NT2/D1 (cell line): ENCODE data around the gene UBXN6.

Source experiments
- DNase-seq: peaks from one replicate; pipeline ENCODE4 v3.0.0-alpha.2; 2011; ENCODE audit warnings: low read depth, low spot score
- H3K27me3 ChIP-seq: 2 replicates; pipeline ENCODE4 v1.6.0; 2011; ENCODE audit warnings: mild to moderate bottlenecking; ENCODE audit not compliant: insufficient read length, insufficient read depth
- H3K36me3 ChIP-seq: 2 replicates; pipeline ENCODE4 v1.6.1; 2011; ENCODE audit warnings: mild to moderate bottlenecking, low read length, mixed read lengths; ENCODE audit not compliant: insufficient read depth, insufficient read length
- H3K4me1 ChIP-seq: 2 replicates; pipeline ENCODE4 v1.5.1; 2011; ENCODE audit not compliant: insufficient read depth, insufficient read length
- H3K4me3 ChIP-seq: 2 replicates; pipeline ENCODE4 v1.5.1; 2011; ENCODE audit warnings: low read depth; ENCODE audit not compliant: insufficient read length
- H3K9ac ChIP-seq: 2 replicates; pipeline ENCODE4 v1.6.0; 2011; ENCODE audit warnings: low read depth; ENCODE audit not compliant: insufficient read length
- H3K9me3 ChIP-seq: 2 replicates; pipeline ENCODE4 v1.5.1; 2011; ENCODE audit warnings: mild to moderate bottlenecking, low read length; ENCODE audit not compliant: insufficient read depth
- SUZ12 ChIP-seq: IDR thresholded peaks from 2 replicates; pipeline ENCODE4 v1.6.1; 2011; ENCODE audit not compliant: insufficient read length, insufficient read depth; ENCODE audit errors: extremely low read depth
- YY1 ChIP-seq: IDR thresholded peaks from 2 replicates; pipeline ENCODE4 v1.6.1; 2011; ENCODE audit not compliant: insufficient read length, insufficient read depth
- ZNF274 ChIP-seq: IDR thresholded peaks from 2 replicates; pipeline ENCODE4 v1.6.1; 2011; ENCODE audit warnings: mild to moderate bottlenecking, low read depth, low read length

UBXN6 gene

DNA sequence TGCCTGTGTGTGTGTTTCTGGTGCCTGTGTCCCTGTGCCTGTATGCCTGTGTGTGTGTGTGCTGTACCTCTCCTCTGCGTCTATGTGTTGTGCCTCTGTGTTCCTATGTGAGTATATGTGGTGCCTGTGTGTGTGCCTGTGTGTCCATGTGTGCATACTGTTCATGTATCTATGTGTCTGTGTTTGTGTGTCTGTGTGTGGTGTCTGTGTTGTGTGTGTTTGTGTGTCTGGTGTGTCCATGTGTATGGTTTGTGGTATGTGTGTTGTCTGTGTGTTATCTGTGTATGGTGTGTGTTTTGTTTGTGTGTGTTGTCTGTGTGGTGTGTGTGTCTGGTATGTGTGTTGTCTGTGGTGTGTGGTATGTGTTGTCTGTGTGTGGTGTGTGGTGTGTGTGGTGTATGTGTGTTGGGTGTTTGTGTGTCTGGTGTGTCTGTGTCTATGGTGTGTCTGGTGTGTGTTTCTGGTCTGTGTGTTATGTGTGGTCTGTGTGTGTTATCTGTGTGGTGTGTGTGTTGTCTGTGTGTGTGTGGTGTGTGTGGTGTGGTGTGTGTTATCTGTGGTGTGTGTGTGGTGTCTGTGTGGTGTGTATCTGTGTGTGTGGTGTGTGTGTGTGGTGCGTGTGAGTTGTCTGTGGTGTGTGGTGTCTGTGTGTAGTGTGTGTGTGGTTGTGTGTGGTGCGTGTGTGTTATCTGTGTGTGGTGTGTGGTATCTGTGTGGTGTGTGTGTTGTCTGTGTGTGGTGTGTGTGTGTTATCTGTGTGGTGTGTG lies 34.9 kb upstream of the UBXN6 start:
- no peak for DNase-seq
- H3K4me3 ChIP-seq = no peak overlapping the region
- TF ChIP-seq SUZ12 = no peak
- TF ChIP-seq ZNF274 = no peak
- no peak for TF ChIP-seq YY1
- peaks cover 9% of the 10 kb centered on the region for H3K4me1 ChIP-seq
- H3K9ac ChIP-seq = no peak overlapping the region
- H3K27me3 ChIP-seq = no peaks in the 10 kb centered on the region
- no peaks in the 10 kb centered on the region for H3K9me3 ChIP-seq
- H3K36me3 ChIP-seq = peaks cover 88% of the 10 kb centered on the region

DNA sequence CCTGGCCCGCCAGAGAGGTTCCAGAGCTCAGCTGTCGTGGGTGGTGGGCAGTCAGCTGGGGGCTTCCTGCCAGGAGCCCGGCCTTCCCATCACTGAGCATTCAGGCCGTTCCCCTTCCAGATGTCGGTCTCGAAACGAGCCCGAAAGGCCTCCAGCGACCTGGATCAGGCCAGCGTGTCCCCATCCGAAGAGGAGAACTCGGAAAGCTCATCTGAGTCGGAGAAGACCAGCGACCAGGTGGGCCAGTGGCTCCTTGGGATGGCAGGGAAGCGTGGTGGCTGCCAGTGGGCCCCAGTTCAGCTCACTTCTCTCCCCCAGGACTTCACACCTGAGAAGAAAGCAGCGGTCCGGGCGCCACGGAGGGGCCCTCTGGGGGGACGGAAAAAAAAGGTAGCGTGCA lies 33.9 kb upstream of the UBXN6 start:
- Histone ChIP-seq H3K4me3 (no peak overlapping the region), H3K4me1 (peaks cover 9% of the 10 kb centered on the region), H3K27me3 (no peaks in the 10 kb centered on the region), H3K36me3 (peaks cover 86% of the 10 kb centered on the region), H3K9me3 (no peaks in the 10 kb centered on the region), H3K9ac (no peak overlapping the region)
- TF ChIP-seq SUZ12 (no peak), ZNF274 (no peak), YY1 (no peak)
- no peak for DNase-seq

DNA sequence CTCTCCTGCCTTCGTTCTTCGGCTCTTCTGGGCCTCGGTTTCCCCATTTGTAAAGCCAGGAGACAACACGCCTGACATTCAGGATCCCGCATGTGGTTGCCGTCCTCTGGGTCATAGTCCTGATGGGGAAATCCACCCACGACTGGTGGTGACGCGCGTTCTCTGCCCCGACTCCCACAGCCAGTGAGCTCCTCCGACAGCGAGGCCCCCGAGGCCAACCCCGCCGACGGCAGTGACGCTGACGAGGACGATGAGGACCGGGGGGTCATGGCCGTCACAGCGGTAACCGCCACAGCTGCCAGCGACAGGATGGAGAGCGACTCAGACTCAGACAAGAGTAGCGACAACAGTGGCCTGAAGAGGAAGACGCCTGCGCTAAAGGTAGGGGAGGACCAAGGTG lies 30.9 kb upstream of the UBXN6 start:
- H3K4me1 ChIP-seq = peaks cover 6% of the 10 kb centered on the region
- H3K9me3 ChIP-seq = no peaks in the 10 kb centered on the region
- H3K9ac ChIP-seq = no peak overlapping the region
- no peak overlapping the region for H3K4me3 ChIP-seq
- peaks cover 72% of the 10 kb centered on the region for H3K36me3 ChIP-seq
- no peak for DNase-seq
- no peak for TF ChIP-seq SUZ12
- no peak for TF ChIP-seq ZNF274
- no peak for TF ChIP-seq YY1
- H3K27me3 ChIP-seq = no peaks in the 10 kb centered on the region

DNA sequence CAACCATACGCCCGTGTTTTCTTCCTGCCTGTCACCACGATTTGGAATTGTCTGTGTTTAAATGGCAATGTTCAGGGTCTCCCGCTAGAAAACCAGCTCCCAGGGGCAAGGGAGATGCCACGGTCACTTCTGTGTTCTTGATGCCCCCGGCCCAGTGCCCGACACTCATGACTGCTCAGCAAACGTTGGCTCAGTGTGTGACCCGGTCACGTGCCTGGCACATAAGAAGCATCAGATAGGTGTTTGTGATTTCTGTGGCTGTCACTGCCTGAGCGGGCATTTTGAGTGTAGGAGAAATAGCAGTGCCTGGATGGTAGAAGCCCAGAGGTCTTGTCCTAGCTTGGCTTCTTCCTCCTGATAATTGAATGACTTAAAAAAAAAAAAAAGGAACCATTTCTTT lies 30.0 kb upstream of the UBXN6 start:
- peaks cover 72% of the 10 kb centered on the region for H3K36me3 ChIP-seq
- no peaks in the 10 kb centered on the region for H3K9me3 ChIP-seq
- H3K9ac ChIP-seq = no peak overlapping the region
- peaks cover under 1% of the 10 kb centered on the region for H3K4me1 ChIP-seq
- TF ChIP-seq SUZ12 (no peak), ZNF274 (no peak), YY1 (no peak)
- no peaks in the 10 kb centered on the region for H3K27me3 ChIP-seq
- H3K4me3 ChIP-seq = no peak overlapping the region
- DNase-seq = no peak

DNA sequence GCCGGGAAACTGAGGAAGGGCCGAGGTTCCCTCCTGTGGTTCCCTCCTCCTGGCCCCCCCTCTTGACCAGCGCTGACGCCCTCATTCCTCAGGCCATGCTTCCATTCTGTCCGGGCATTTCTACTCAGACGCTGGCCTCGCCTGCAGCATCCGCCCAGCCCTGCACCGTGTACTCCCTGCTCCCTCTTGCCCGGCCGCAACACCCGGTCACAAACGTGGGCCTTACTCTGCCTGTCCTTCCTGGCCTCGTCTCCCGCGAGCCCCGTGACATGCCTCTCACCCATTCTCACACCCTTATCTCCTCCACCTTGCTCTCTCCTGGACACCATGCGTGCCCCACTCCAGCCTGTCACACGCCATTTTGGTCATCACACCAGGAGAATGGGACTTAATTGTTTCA lies 25.8 kb upstream of the UBXN6 start:
- no peaks in the 10 kb centered on the region for H3K27me3 ChIP-seq
- H3K4me3 ChIP-seq = no peak overlapping the region
- H3K36me3 ChIP-seq = peaks cover 58% of the 10 kb centered on the region
- TF ChIP-seq YY1 = no peak
- no peak for TF ChIP-seq ZNF274
- no peak for TF ChIP-seq SUZ12
- H3K4me1 ChIP-seq = peaks cover 5% of the 10 kb centered on the region
- no peak overlapping the region for H3K9ac ChIP-seq
- no peaks in the 10 kb centered on the region for H3K9me3 ChIP-seq
- no peak for DNase-seq

DNA sequence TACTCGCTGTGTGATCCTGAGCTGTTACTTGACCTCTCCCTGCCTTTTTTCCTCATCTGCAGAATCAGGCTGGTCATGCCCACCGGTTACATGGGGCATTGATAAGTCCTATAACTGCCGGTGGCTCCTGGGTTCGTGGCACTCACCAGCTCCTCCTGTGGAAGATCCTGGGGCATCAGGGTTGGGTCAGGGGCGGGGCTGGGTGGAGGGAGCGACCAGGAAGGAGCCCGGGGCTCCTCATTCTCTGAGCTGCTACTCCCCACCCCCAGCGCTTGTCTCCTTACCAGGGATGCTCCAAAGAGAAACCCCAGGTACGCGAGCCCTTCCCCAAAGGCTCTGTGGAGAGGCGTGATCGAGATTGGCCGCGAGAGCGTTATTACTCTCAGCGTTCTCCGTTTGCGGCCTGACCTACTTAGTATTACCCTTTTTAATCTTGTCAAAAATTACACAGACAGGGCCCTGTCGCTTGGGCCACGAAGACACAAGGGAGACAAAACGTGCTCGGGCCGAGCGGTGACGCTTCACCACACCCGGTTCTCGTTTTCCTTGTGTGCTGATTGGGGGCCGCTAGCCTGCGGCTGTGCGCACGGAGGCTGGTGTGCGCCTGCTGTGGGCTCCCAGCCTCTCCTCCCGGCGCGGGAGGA lies 25.2 kb upstream of the UBXN6 start:
- H3K9ac ChIP-seq = no peak overlapping the region
- no peak for TF ChIP-seq YY1
- TF ChIP-seq ZNF274 = no peak
- no peak for TF ChIP-seq SUZ12
- H3K27me3 ChIP-seq = no peaks in the 10 kb centered on the region
- H3K9me3 ChIP-seq = no peaks in the 10 kb centered on the region
- H3K4me3 ChIP-seq = no peak overlapping the region
- DNase-seq = no peak
- H3K4me1 ChIP-seq = peaks cover 5% of the 10 kb centered on the region
- H3K36me3 ChIP-seq = peaks cover 58% of the 10 kb centered on the region

DNA sequence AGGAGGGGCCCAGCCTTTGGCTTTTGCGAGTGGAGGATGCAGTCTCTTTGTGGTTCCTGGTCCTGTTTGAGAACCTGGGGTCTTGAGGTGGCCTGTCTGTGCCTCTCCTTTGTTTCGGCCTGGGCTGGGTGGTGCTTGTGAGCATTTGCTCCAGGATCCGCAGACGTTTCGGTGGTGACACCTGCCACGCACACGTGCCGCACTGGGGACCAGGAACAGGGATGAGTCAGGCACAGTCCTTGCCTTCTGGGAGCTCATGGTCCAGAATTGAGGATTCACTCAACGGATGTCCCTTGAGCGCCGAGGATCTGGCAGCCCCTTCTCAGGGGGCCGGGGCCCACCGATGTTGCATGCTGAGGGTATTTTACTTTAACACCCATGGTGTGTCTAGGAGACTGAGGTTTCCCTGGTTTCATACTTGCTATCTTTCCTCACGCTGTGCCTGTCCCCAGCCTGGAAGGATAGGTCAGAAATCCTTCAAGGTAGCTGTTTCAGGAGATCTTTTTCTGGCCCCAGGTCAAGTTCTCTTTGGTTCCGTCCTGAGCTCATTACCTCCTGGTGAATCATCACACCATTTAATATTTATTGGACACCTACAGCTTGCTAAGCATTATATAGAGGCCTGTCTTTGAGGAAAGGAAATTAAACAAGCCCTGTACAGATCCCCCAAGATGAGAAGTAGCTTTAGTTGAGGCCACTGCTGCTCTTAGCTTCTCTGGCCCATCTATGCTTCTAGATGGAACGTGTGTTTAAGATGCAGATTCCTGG lies 19.6 kb upstream of the UBXN6 start:
- TF ChIP-seq ZNF274 = no peak
- TF ChIP-seq SUZ12 = no peak
- no peak for TF ChIP-seq YY1
- Histone ChIP-seq H3K4me3 (no peak overlapping the region), H3K4me1 (peaks cover 12% of the 10 kb centered on the region), H3K9me3 (no peaks in the 10 kb centered on the region), H3K27me3 (no peaks in the 10 kb centered on the region), H3K36me3 (peaks cover 54% of the 10 kb centered on the region), H3K9ac (no peak overlapping the region)
- DNase-seq = no peak
